Activated T-cell treated with anti-CD3 and anti-CD28 coated beads for 4 hours (primary cell): ENCODE measurements around the gene ATP10A.

ENCODE experiments used
- DNase-seq: peaks from one replicate; pipeline ENCODE4 v3.0.0-alpha.2; 2020

The ATP10A gene

GRCh38 chr15:25793354-25794050 is 69.6 kb downstream of the ATP10A start:
- no peak for DNase-seq

- DNase-seq, result no peak
Observed at GRCh38 chr15:25792128-25792527, 71.0 kb downstream of the ATP10A start.

GRCh38 chr15:25790000-25790660 is 73.0 kb downstream of the ATP10A start:
- DNase-seq, result no peak

- DNase-seq, result no peak
Observed at GRCh38 chr15:25789616-25789999, 73.5 kb downstream of the ATP10A start.

- no peak for DNase-seq
Observed at GRCh38 chr15:25789211-25789610, 73.9 kb downstream of the ATP10A start.

GRCh38 chr15:25787855-25788520 is 75.1 kb downstream of the ATP10A start:
- no peak for DNase-seq

GRCh38 chr15:25787381-25787780 is 75.7 kb downstream of the ATP10A start:
- DNase-seq, result no peak

GRCh38 chr15:25786040-25786439 is 77.1 kb downstream of the ATP10A start:
- DNase-seq, result no peak

- no peak for DNase-seq
Observed at GRCh38 chr15:25785641-25786025, 77.5 kb downstream of the ATP10A start.

GRCh38 chr15:25784876-25785640 is 78.1 kb downstream of the ATP10A start:
- DNase-seq, result no peak

- peak; percentile 29 for DNase-seq
Observed at GRCh38 chr15:25783607-25784540, 79.3 kb downstream of the ATP10A start.

GRCh38 chr15:25783134-25783533 is 80.0 kb downstream of the ATP10A start:
- DNase-seq, result no peak

- no peak for DNase-seq
Observed at GRCh38 chr15:25780479-25781255, 82.5 kb downstream of the ATP10A start.

- DNase-seq, result no peak
Observed at GRCh38 chr15:25778161-25778560, 85.0 kb downstream of the ATP10A start.

- DNase-seq, result no peak
Observed at GRCh38 chr15:25777037-25777436, 86.1 kb downstream of the ATP10A start.

- no peak for DNase-seq
Observed at GRCh38 chr15:25776071-25776746, 86.9 kb downstream of the ATP10A start.

GRCh38 chr15:25775317-25775912 is 87.7 kb downstream of the ATP10A start:
- no peak for DNase-seq

- DNase-seq, result no peak
Observed at GRCh38 chr15:25774871-25775270, 88.3 kb downstream of the ATP10A start.

- DNase-seq, result no peak
Observed at GRCh38 chr15:25773248-25773647, 89.9 kb downstream of the ATP10A start.

GRCh38 chr15:25772500-25772899 is 90.6 kb downstream of the ATP10A start:
- DNase-seq, result no peak
